GM19239 (cell line): Measurements from ENCODE around the gene TACC3.

Experiments
- DNase-seq: peaks from one replicate; pipeline ENCODE4 v3.0.0; 2011; ENCODE audit warnings: low spot score; ENCODE audit not compliant: insufficient read length
- FAIRE-seq: peaks from 2 replicates; lab custom pipeline; 2011; peaks lifted over from hg19 to GRCh38; lab: Jason Lieb, UNC

Gene TACC3

DNA sequence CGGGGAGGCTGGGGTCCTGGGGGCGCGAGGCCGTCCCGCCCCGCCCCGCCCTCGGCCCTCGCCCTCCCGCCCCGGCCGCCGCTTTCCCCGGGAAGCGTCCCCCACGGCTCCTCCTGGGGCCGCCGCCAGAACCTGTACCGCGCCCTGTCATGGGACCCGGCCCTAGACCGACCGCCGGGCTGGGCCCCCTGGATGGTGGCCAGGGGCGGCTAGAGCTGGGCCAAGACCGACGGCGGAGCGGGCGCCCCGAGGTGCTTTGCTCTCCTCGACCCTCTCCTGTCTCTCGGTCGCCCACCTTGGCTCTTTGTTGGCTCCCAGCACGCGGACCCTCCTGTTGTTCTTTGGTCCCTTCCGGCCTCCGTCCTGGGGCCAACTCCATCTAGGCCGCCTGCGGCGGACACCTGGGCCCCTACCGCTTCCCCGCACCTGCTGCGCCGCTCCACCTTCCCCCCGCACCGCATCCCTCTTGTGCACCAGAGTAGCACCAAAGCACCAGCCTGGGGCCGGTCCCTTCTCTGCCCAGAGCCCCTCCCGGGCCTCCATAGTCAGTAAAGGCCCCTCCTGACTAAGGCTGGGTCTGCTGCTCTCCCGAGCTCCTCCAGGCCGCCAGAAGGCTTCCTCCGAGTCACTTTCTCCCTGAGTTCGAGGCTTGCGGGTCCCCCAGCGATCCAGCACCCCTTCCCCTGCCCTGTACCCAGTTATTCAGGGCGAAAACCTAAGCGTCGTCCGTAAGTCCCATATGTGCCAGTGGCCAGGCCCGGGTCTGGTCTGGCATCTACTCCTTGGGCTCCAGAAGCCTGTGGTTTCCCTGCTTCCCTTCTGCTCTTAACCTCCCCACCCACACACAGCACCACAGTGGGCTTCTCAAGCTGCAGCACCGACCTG is 587 bp downstream of the TACC3 start:
- DNase-seq (no peak), FAIRE-seq (no peak)

DNA sequence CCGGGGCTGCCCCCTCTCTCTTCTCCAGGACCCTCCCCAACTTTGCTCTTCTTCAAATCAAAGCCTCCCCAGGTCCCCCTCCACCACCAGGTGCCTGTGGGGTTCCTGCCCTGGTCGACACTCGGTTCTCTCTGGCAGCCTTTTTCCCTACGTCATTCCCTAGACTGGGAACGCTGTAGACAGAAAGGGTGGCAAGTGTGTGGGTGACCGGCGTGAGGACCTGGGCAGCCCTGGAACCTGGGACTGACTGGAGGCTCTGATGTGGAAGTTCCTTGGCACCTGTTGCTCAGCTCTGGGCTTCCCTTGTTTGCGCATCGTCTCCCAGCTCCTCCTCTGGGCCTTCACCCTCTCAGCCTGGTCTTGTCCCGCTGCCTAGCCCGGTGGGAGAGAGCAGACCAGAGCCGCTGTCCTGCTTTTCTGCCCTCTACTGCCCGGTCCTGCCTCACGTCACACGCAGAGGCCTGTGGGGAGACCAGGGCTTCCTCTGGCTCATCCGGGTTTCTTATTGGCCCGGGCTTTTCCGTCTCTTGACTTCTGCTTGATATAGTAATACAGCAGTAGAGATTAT is 1.3 kb downstream of the TACC3 start:
- FAIRE-seq: peak; percentile 58

DNA sequence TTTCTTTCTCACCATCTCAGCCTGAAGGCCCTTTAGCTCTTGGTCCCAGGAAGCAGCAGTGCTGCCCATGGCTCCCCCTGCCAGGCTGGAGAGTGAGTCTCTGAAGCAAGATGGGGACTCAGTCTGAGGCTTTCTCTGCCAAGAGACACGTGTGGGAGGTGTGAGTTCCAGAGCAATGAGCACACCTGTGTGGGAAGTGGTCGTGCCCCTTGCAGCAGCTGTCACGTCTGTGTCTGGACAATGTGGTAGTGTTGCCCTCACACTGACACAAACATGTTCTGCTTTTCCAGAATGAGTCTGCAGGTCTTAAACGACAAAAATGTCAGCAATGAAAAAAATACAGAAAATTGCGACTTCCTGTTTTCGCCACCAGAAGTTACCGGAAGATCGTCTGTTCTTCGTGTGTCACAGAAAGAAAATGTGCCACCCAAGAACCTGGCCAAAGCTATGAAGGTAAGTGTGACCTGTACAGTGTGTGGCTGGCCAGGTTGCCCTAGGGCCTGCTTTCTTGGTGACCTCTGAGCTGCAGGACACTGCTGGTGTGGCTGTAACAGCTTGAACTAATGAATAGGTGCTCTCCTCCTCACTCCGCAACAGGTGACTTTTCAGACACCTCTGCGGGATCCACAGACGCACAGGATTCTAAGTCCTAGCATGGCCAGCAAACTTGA is 1.9 kb downstream of the TACC3 start:
- peak; percentile 82 for FAIRE-seq
- DNase-seq: no peak

More for the DNA sequence above, 1.3 kb downstream of the TACC3 start:
- DNase-seq: no peak

DNA sequence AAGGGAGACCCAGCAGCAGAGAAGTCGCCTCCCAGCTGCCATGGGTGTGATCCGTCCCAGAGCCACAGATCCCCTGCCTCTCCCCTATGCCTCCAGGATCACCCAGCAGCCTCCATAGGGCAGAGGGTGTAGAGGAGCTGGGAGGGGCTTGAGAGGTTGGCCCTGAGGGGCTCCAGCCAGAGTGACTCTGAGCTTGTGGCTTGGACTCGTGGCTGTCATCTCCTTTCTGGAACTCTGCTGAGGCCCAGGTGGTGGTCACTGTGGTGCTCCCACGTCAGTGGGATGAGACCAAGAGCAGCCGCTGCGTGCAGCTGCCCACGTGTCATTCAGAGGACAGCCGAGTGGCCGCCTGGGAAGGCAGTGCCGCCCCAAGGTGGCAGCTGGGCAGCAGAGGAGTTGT is 4.2 kb downstream of the TACC3 start:
- FAIRE-seq: no peak
- DNase-seq: no peak

DNA sequence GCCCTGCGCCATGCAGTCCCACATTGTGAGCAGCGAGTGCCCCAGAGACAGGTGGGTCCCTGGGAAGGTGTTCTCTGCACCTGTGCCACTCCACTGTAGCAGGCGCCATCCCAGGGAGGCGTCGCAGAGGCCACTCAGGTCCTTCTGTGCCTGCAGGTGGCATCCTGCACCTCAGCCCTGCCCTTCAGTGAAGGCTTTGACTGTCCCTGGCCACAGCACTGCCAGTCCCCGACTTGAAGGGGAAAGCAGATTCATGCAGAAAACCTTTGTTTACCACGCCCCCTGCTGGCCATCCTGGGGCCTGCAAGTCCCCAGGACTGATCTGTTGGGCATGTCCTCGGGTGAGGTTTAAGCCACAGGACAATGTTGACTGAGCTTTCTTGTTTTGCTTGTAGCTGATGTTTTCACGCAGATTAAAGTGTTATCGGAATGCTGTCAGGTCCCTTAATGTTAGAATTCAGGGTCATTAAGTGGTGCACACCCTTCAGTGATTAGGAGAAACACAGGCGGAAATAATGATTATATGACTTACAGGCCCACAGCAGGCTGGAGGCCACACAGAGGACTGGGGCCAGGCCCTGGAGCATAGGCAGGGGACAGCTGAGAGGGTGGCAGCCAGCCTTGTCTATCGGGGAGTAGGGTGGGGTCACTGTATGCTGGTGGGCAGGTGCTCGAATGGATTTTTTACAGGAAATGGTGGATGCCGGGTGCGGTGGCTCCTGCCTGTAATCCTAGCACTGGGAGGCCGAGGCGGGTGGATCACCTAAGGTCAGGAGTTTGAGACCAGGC is 5.0 kb downstream of the TACC3 start:
- DNase-seq (peak; percentile 78), FAIRE-seq (peak; percentile 94)

DNA sequence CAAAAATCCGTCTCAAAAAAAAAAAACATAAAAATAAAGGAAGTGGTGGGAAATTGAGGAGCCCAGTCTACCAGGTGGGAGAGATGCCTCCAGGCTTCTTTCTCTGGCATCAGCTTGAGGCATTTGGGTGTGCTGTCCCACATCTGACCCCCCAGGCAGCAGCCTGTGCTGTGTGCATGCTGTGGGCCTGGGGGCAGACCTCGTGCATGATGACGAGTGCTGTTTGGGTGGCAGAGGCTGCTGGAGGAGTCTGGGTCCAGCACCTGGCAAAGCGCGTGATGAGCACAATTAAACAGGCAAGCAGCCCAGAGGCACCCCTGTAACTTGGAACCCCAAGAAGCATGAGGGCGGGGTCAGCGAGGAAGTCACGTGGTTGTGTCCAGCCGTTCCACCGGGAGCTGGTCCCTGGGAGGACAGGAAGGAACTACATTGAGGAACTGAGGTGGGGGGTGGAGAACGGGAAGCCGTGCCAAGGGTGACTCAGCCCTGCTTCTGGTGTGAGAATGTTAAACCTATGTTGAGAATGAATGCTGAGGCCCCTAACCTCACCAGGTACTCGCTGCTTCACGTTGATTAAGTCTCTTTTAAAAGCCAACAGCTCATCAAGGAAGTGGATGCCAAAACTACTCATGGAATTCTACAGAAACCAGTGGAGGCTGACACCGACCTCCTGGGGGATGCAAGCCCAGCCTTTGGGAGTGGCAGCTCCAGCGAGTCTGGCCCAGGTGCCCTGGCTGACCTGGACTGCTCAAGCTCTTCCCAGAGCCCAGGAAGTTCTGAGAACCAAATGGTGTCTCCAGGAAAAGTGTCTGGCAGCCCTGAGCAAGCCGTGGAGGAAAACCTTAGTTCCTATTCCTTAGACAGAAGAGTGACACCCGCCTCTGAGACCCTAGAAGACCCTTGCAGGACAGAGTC is 6.1 kb downstream of the TACC3 start:
- FAIRE-seq (no peak), DNase-seq (no peak)

DNA sequence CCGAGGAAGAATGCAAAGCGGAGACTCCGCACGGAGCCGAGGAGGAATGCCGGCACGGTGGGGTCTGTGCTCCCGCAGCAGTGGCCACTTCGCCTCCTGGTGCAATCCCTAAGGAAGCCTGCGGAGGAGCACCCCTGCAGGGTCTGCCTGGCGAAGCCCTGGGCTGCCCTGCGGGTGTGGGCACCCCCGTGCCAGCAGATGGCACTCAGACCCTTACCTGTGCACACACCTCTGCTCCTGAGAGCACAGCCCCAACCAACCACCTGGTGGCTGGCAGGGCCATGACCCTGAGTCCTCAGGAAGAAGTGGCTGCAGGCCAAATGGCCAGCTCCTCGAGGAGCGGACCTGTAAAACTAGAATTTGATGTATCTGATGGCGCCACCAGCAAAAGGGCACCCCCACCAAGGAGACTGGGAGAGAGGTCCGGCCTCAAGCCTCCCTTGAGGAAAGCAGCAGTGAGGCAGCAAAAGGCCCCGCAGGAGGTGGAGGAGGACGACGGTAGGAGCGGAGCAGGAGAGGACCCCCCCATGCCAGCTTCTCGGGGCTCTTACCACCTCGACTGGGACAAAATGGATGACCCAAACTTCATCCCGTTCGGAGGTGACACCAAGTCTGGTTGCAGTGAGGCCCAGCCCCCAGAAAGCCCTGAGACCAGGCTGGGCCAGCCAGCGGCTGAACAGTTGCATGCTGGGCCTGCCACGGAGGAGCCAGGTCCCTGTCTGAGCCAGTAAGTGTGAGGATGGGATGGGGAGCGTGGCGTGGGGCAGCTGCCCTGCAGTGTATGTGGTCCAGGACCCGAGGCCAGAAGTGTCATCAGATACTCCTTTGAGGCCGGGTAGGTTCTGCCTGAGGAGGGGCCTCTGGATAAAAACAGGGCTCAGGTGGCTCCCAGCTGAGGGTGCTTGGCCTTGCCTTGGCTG is 7.0 kb downstream of the TACC3 start:
- DNase-seq (no peak), FAIRE-seq (no peak)

GRCh38 chr4:1730532-1731135 is 9.3 kb downstream of the TACC3 start:
- no peak for FAIRE-seq
- no peak for DNase-seq

GRCh38 chr4:1731180-1731579 is 9.9 kb downstream of the TACC3 start:
- no peak for DNase-seq

DNA sequence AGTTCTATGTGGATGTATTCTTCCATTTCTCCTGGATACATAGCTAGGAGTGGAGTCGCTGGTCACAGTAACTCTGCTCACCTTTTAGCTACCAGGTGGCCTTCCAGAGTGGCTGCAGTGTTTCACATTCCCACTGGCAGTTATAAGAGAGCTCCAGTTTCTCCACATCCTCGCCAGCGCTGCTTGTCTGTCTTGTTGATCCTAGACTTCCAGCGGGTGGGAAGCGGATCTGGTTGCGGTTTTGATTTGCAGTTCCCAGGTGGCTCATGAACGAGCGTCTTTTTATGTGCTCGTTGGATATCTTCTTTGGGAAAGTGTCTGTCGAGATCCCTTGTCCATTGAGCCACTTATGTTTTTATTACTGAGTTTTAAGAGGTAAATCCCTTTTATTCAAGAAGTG is 11.6 kb downstream of the TACC3 start:
- DNase-seq (no peak), FAIRE-seq (no peak)

More at GRCh38 chr4:1731180-1731579, 9.9 kb downstream of the TACC3 start:
- no peak for FAIRE-seq

- DNase-seq: no peak
- FAIRE-seq: no peak
Observed at GRCh38 chr4:1735215-1735614, 13.9 kb downstream of the TACC3 start.

DNA sequence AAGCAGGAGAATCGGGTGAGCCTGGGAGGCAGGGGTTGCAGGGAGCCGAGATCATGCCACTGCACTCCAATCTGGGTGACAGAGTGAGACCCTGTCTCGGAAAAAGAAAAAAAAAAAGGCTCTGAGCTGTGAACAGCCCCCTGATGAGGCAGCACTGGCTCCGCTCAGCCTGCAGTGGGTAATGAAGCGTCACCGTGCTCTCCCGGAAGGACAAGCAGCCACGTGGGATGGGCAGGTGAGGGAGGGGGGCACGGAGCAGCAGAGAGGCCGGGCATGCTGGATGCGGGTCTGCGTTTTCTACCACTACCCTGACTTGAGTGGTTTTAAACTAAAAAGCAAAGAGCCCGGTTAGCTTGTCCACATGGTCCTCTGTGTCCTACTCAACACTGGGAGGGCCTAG is 15.5 kb downstream of the TACC3 start:
- DNase-seq (no peak), FAIRE-seq (no peak)

- no peak for FAIRE-seq
- DNase-seq: no peak
Observed at GRCh38 chr4:1737666-1738065, 16.3 kb downstream of the TACC3 start.

DNA sequence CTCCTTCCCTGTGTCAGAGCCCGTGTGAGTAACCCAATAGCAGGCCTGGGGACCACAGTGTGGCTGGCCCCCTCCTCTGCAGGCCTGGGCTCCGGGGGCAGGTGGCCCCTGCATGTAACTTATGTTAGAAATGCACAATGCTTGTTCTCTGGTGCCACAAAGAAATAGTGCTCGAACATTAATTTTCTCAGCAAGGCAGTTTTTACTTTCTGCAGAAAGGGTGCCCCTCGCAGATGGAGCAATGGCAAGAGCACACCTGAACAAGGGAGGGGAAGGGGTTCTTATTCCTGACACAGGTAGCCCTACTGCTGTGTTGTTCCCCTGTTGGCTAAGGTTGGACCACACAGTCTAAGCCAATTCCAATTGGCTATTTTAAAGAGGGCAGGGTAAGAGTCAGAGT is 17.1 kb downstream of the TACC3 start:
- DNase-seq (no peak), FAIRE-seq (no peak)

GRCh38 chr4:1739358-1739757 is 18.0 kb downstream of the TACC3 start:
- FAIRE-seq (no peak), DNase-seq (no peak)

DNA sequence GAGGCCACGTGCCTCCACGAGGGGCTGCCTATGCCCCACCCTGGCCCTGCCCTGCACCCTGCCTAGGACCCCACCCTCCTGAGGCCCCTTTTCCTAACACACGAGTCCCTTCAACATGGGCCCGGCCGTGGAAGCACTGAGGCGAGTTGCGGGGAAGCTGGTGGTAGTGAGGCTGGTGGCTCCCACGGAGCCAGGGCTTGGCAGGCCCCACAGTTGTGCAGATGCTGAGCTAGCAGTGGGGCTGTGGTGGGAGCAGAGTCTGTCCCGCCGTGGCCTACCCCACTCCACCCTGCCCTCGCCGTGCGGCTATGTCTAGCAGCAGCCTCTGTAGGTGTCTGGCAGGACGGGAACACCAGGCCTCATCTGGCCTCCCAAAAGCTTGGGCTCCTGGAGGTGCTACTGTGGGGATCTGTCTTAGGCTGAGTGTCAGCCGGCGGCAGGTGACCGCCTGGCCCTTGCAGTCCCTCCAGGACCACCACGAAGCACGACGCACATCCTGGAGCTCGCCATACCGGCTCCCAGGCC is 18.8 kb downstream of the TACC3 start:
- FAIRE-seq: no peak

DNA sequence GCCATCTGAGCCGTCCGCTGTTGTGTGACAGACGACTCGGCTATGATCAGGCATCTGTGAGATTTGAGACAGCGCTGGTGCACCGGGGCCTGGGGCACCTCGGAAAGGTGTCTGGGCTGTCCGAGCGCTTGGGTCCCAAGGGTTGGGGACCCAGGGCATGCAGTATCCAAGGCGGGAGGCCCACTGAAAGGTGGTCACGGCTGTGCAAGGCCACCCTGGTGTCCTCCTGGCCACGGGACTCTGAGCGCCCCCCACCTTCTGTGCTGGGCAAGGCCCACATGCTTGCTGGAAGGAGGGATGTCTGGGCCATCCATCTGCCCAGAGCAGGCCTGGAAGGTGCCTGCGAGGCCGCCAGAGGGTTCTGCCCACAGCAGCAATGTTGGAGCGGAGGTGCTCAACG is 19.9 kb downstream of the TACC3 start:
- no peak for FAIRE-seq
- DNase-seq: no peak

More for the DNA sequence above, 18.8 kb downstream of the TACC3 start:
- DNase-seq: no peak

- no peak for DNase-seq
- no peak for FAIRE-seq
Observed at GRCh38 chr4:1743551-1743950, 22.2 kb downstream of the TACC3 start.
